Measurements from ENCODE around the gene ODF4. TPM values are rescaled to one million over a fixed set of nuclear protein-coding genes. Genes with fewer than 3 reads are reported as not detected.

Gene ODF4
- total RNA-seq, 6 experiments from 2014 or later, result not detected

DNA sequence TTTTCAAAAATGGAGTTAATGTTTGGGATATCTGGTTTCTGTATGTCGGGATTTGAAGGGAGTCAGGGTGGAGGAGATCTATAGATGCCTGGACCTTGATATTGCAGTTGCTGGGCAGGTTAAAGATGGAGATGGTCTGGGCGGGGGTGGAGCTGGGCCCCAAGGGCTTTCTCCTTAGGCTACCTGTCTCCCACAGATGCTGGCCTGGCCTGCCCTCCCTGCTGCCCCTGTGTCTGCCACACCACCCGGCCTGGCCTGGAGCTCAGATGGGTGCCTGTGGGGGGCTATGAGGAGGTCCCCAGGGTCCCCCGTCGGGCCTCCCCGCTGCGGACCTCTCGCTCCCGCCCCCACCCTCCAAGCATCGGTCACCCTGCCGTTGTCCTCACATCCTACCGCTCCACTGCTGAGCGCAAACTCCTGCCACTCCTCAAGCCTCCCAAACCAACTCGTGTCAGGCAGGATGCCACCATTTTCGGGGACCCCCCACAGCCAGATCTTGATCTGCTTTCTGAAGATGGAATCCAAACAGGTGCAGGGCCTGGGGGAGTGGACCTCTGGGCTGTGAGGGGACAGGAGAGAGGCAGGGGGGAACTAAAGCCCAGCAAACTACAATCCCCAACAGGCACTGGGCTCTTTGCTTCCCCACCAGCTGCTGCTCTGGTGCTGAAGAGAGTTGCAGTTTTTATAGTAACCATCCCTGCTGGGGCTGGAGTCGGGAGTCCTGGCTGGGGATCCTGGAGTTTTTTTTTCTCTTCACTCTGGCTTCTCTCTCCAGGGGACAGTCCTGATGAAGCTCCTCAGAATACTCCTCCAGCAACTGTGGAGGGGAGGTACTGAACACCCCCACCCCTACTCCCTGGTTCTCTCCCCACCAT lies 26.7 kb upstream of the ODF4 start:
- Mint-ChIP-seq H3K27ac (no peak overlapping the region), H3K9me3 (no peaks in the 10 kb centered on the region), H3K4me3 (no peak overlapping the region), H3K4me1 (ENCODE audit: low read depth) (peaks cover 8% of the 10 kb centered on the region), H3K27me3 (ENCODE audit: insufficient read depth) (peaks cover 56% of the 10 kb centered on the region), H3K36me3 (ENCODE audit: low read depth) (no peaks in the 10 kb centered on the region)
- TF ChIP-seq, protein P1, sequence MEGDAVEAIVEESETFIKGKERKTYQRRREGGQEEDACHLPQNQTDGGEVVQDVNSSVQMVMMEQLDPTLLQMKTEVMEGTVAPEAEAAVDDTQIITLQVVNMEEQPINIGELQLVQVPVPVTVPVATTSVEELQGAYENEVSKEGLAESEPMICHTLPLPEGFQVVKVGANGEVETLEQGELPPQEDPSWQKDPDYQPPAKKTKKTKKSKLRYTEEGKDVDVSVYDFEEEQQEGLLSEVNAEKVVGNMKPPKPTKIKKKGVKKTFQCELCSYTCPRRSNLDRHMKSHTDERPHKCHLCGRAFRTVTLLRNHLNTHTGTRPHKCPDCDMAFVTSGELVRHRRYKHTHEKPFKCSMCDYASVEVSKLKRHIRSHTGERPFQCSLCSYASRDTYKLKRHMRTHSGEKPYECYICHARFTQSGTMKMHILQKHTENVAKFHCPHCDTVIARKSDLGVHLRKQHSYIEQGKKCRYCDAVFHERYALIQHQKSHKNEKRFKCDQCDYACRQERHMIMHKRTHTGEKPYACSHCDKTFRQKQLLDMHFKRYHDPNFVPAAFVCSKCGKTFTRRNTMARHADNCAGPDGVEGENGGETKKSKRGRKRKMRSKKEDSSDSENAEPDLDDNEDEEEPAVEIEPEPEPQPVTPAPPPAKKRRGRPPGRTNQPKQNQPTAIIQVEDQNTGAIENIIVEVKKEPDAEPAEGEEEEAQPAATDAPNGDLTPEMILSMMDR (IDR thresholded peaks at IDR 0.05), result no peak
- no peak for DNase-seq

DNA sequence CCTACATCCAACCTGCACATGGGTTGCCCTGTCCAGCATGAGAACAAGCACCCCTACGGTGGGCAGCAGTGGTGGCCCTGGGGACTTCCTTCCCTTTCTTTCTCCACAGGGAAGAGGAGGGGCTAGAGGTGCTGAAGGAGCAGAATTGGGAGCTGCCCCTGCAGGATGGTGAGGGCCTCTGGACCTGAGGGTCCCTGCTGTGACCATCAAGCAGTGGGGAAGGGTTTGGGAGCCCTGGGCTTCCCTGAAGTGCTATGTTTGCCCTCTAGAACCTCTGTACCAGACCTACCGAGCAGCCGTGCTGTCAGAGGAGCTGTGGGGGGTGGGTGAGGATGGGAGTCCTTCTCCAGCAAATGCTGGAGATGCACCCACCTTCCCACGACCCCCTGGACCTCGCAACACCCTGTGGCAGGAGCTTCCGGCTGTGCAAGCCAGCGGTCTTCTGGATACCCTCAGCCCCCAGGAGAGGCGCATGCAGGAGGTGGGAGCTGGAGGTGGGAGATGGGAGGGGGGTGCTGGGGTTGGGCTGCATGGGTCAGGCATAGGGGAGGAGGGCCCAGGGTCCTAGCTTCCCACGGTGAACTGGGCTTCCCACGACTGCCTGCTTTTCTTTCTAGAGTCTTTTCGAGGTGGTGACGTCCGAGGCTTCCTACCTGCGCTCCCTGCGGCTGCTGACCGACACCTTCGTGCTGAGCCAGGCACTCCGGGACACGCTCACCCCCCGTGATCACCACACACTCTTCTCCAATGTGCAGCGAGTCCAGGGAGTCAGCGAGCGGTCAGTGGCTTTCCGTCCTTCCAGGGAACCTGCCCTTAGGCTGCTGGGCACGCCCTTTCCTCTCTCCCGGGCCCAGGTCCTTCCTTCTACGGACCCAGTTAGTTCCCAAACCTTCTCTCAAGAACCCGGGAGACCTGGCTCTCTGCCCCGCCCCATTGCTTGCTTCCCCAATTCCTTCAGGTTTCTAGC lies 24.6 kb upstream of the ODF4 start:
- H3K36me3 Mint-ChIP-seq (ENCODE audit: low read depth), result no peaks in the 10 kb centered on the region
- peaks cover 63% of the 10 kb centered on the region for H3K27me3 Mint-ChIP-seq (ENCODE audit: insufficient read depth)
- H3K4me3 Mint-ChIP-seq, result 0 out of 2 replicates have a peak overlapping the region, but pooled peaks have one; percentile 7
- H3K4me1 Mint-ChIP-seq (ENCODE audit: low read depth), result peaks cover 8% of the 10 kb centered on the region
- TF ChIP-seq, protein P1 (IDR thresholded peaks at IDR 0.05), result no peak
- no peak overlapping the region for H3K27ac Mint-ChIP-seq
- H3K9me3 Mint-ChIP-seq, result no peaks in the 10 kb centered on the region
- no peak for DNase-seq

DNA sequence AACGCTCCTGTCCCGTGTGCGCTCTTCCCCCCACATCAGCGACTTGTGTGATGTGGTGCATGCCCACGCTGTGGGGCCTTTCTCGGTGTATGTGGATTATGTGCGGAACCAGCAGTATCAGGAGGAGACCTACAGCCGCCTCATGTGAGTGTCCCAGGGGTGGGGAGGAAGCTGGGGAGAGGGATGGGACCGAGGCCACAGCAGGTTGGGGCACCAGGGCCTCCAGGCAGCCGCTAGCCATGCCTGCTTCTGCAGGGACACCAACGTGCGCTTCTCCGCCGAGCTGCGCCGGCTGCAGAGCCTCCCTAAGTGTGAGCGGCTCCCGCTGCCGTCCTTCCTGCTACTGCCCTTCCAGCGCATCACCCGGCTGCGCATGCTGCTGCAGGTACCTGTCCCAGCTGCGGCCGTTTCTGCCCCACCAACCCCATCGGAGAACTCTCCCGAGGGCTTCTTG lies 23.8 kb upstream of the ODF4 start:
- Mint-ChIP-seq H3K36me3 (ENCODE audit: low read depth) (no peaks in the 10 kb centered on the region), H3K27ac (no peak overlapping the region), H3K4me3 (0 out of 2 replicates have a peak overlapping the region, but pooled peaks have one; percentile 7), H3K9me3 (no peaks in the 10 kb centered on the region), H3K27me3 (ENCODE audit: insufficient read depth) (peaks cover 62% of the 10 kb centered on the region), H3K4me1 (ENCODE audit: low read depth) (peaks cover 8% of the 10 kb centered on the region)
- TF ChIP-seq, protein P1 (IDR thresholded peaks at IDR 0.05), result no peak
- DNase-seq, result no peak

DNA sequence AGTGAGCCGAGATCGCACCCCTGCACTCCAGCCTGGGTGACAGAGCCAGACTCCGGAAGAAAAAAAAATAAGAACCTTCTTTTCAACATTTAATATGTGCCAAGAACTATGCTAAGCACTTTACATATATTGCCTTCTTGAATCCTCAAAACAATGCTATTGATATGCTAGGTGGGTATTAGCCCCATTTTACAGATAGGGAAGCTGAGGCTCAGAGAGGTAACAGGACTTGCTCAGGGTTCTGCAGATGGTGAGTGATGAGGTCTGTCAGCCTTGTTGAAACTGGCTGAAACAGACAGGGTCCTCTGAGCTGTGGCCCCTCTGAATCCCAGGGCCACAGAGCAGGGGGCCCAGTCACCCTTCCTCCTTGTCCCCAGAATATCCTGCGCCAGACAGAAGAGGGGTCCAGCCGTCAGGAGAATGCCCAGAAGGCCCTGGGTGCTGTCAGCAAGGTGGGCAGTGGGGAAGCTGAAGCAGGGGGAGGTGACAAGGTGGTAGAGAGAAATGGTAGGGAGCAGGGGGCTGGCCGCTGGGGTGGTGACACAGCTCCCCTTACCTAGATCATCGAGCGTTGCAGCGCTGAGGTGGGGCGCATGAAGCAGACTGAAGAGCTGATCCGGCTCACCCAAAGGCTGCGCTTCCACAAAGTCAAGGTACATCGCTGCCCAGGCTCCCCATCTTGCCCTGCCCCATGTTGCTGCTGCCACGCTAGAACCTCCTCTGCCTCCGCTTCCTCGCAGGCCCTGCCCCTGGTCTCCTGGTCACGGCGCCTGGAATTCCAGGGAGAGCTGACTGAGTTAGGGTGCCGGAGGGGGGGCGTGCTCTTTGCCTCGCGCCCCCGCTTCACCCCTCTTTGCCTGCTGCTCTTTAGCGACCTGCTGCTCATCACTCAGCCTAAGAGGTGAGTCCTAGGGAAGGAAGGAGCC lies 21.4 kb upstream of the ODF4 start:
- H3K9me3 Mint-ChIP-seq, result no peaks in the 10 kb centered on the region
- H3K27ac Mint-ChIP-seq, result no peak overlapping the region
- H3K4me1 Mint-ChIP-seq (ENCODE audit: low read depth), result peaks cover 8% of the 10 kb centered on the region
- TF ChIP-seq, protein P1 (IDR thresholded peaks at IDR 0.05), result no peak
- no peak for DNase-seq
- no peaks in the 10 kb centered on the region for H3K36me3 Mint-ChIP-seq (ENCODE audit: low read depth)
- peaks cover 51% of the 10 kb centered on the region for H3K27me3 Mint-ChIP-seq (ENCODE audit: insufficient read depth)
- no peak overlapping the region for H3K4me3 Mint-ChIP-seq

DNA sequence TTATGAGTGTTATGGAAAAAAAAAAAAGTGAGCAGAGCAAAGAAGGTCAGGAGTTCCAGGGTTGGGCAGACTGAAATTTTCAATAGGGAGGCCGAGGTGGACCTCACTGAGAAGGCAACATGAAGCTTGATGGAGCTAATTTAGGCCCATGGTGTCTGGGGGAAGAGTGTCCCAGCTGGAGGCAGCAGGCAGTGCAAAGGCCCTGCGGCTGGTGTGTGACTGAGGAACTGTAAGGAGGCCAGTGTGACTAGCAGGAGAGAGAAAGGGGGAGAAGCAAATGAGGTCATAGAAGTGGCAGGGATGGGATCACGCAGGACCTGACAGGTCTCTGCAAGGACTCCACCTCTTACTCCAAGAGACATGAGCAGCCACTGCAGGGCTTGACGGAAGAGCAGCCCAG lies 19.4 kb upstream of the ODF4 start:
- H3K4me1 Mint-ChIP-seq (ENCODE audit: low read depth), result peaks cover 5% of the 10 kb centered on the region
- H3K36me3 Mint-ChIP-seq (ENCODE audit: low read depth), result no peaks in the 10 kb centered on the region
- H3K9me3 Mint-ChIP-seq, result no peaks in the 10 kb centered on the region
- peaks cover 42% of the 10 kb centered on the region for H3K27me3 Mint-ChIP-seq (ENCODE audit: insufficient read depth)
- TF ChIP-seq, protein P1 (IDR thresholded peaks at IDR 0.05), result no peak
- H3K27ac Mint-ChIP-seq, result no peak overlapping the region
- no peak overlapping the region for H3K4me3 Mint-ChIP-seq
- DNase-seq, result no peak
